K562 (cell line): Measurements from ENCODE around the gene CNKSR2. TPM values are rescaled to one million over a fixed set of nuclear protein-coding genes. Genes with fewer than 3 reads are reported as not detected.

Source experiments
- ATAC-seq: fragments of 200-7000 bp; cut with Tn5 transposase; 3 replicates; pipeline ENCODE4 v1.9.1; 2020; ENCODE audit warnings: moderate library complexity
- BruUV-seq: library from RNA; stranded (reverse); fragments of 400-500 nt; replicated peaks from 2 replicates; lab custom pipeline; 2021; lab: Mats Ljungman, UMichigan
- CTCF ChIA-PET: fragments of 300-600 bp; formaldehyde crosslinking; extraction: SDS; loops from one replicate; lab custom pipeline; 2021; ENCODE audit warnings: low intra/inter-chr PET ratio; lab: Yijun Ruan, JAX
- POLR2A ChIA-PET: fragments of 300-600, 350-650 bp; sonication (Branson Sonifier 250); formaldehyde crosslinking; extraction: SDS; loops from one replicate; lab custom pipeline; 2021; ENCODE audit warnings: antibody characterized with exemption, inconsistent platforms; lab: Yijun Ruan, JAX
- DNase-seq, 4 experiments: peaks; one replicate each; pipeline versions ENCODE4 v3.0.0 to v3.0.0-alpha.2; 2011 to 2018; ENCODE audit warnings: low spot score in 3 of 4, mixed read lengths in 3 of 4; ENCODE audit errors: extremely low read depth in 1 of 4
- FAIRE-seq: peaks from 2 replicates; lab custom pipeline; 2011; peaks lifted over from hg19 to GRCh38; lab: Jason Lieb, UNC
- H2AFZ ChIP-seq: 2 replicates; pipeline ENCODE4 v1.6.0; 2011; ENCODE audit warnings: low read depth, low read length, control low read depth, inconsistent platforms
- H3K27ac ChIP-seq: fragments of 200-600 bp; 3 replicates; pipeline ENCODE4 v1.8.0; 2011; ENCODE audit warnings: low read depth, mild to moderate bottlenecking, control low read depth, inconsistent platforms, low read length, moderate library complexity, mixed read lengths; ENCODE audit errors: extremely low read depth
- H3K27me3 ChIP-seq, 2 experiments: fragments of 300-600 bp in 1 of 2; 2 replicates in 1 of 2; 3 replicates in 1 of 2; pipeline versions ENCODE4 v1.6.0 to v1.8.0; 2011; ENCODE audit warnings: inconsistent platforms in 2 of 2, low read length in 2 of 2, mild to moderate bottlenecking in 1 of 2, mixed read lengths in 1 of 2, moderate library complexity in 1 of 2; ENCODE audit not compliant: control insufficient read depth in 2 of 2, insufficient read depth in 2 of 2
- H3K36me3 ChIP-seq: fragments of 300-600 bp; 3 replicates; pipeline ENCODE4 v1.8.0; 2011; ENCODE audit warnings: mild to moderate bottlenecking, low read length, inconsistent platforms; ENCODE audit not compliant: control insufficient read depth, insufficient read depth
- H3K4me1 ChIP-seq, 2 experiments: fragments of 200-600 bp in 1 of 2; replicated peaks in 1 of 2; 2 replicates in 1 of 2; 3 replicates in 1 of 2; pipeline versions ENCODE4 v1.5.1 to v1.8.0; 2011; ENCODE audit warnings: inconsistent platforms in 2 of 2, low read length in 2 of 2, mild to moderate bottlenecking in 1 of 2, mixed read lengths in 1 of 2, moderate library complexity in 1 of 2; ENCODE audit not compliant: control insufficient read depth in 2 of 2, insufficient read depth in 2 of 2
- H3K4me2 ChIP-seq: 2 replicates; pipeline ENCODE4 v1.6.1; 2011; ENCODE audit warnings: low read length, control low read depth, inconsistent platforms, mixed read lengths; ENCODE audit not compliant: insufficient read depth
- H3K4me3 ChIP-seq: fragments of 200-600 bp; sonication (generic), shearing (Covaris generic); 2 replicates; pipeline ENCODE4 v1.5.1; 2016; ENCODE audit warnings: control low read depth, inconsistent platforms
- H3K79me2 ChIP-seq: fragments of 200-600 bp; 3 replicates; pipeline ENCODE4 v1.8.0; 2011; ENCODE audit warnings: low read length, inconsistent platforms; ENCODE audit not compliant: control insufficient read depth, insufficient read depth
- H3K9ac ChIP-seq, 2 experiments: 2 replicates each; pipeline versions ENCODE4 v1.6.0 to v1.6.1; 2011; ENCODE audit warnings: low read depth in 2 of 2, low read length in 2 of 2, control low read depth in 1 of 2, inconsistent platforms in 1 of 2, mild to moderate bottlenecking in 1 of 2, mixed read lengths in 1 of 2; ENCODE audit not compliant: insufficient read depth in 1 of 2
- H3K9me1 ChIP-seq: one replicate; pipeline ENCODE4 v1.6.0; 2011; ENCODE audit warnings: inconsistent platforms, mild to moderate bottlenecking, low read length, moderate library complexity; ENCODE audit not compliant: control insufficient read depth, insufficient read depth
- H3K9me3 ChIP-seq: replicated peaks from 2 replicates; pipeline ENCODE4 v1.5.1; 2011; ENCODE audit warnings: low read depth, low read length, inconsistent platforms; ENCODE audit not compliant: control insufficient read depth, insufficient read depth
- H4K20me1 ChIP-seq: replicated peaks from 2 replicates; pipeline ENCODE4 v1.6.1; 2011; ENCODE audit warnings: low read length, inconsistent platforms, mixed read lengths; ENCODE audit not compliant: control insufficient read depth, insufficient read depth
- SRSF1 ChIP-seq: fragments of 200-400 bp; formaldehyde crosslinking; IDR thresholded peaks from 2 replicates; pipeline ENCODE4 v1.6.1; 2017; ENCODE audit warnings: mild to moderate bottlenecking, low read depth, low read length, moderate library complexity
- ZNF165 ChIP-seq: fragments of 250-450 bp; sonication (Bioruptor Pico); IDR thresholded peaks from 2 replicates; pipeline ENCODE4 v1.4.0; 2020; ENCODE audit warnings: borderline replicate concordance
- WGBS: fragments of 100-300 bp; shearing (Covaris generic); methylation state at CpG from one replicate; pipeline ENCODE4 v1.1.6; 2016; ENCODE audit warnings: low coverage, mixed read lengths; ENCODE audit not compliant: insufficient coverage; ENCODE audit errors: missing lambda C conversion rate; 5-methylcytosine and 5-hydroxymethylcytosine counted together
- in situ Hi-C: fragments of 300-500 bp; cut with MboI; formaldehyde crosslinking; loops from 4 replicates; pipeline ENCODE4 v1.15.0; 2018; ENCODE audit warnings: inconsistent platforms, mixed read lengths
- intact Hi-C: fragments of 100-400 bp; cut with micrococcal nuclease; formaldehyde crosslinking; loops from 2 replicates; pipeline ENCODE4 v1.14.2; 2022
- polyA plus RNA-seq, 8 experiments: library from polyadenylated mRNA; depleted of rRNA in 4 of 8; stranded (reverse) in 5 of 8; unstranded in 3 of 8; fragments of >200 nt; fragmentation: Nextera tagmentation in 2 of 8; fragmentation: Illumina TruSeq in 1 of 8; extraction: Ambion mirVana in 2 of 8; extraction: Trizol in 1 of 8; gene quantifications; 2 replicates each; pipeline versions ENCODE4 v1.2.1 to v1.2.3, GENCODE V29; 2011 to 2014; ENCODE audit warnings: inconsistent platforms in 1 of 8, missing spikeins in 1 of 8
- total RNA-seq, 7 experiments: library from RNA; depleted of rRNA in 6 of 7; stranded (reverse); fragments of >200 nt in 6 of 7; fragmentation: Illumina TruSeq in 2 of 7; extraction: Trizol in 2 of 7; gene quantifications; 2 replicates each; pipeline versions ENCODE4 v1.2.1 to v1.2.3, GENCODE V29; 2011 to 2021; ENCODE audit warnings: low replicate concordance in 1 of 7
- TF ChIP-seq, protein P1 (sequence below): fragments of 150-350 bp; IDR thresholded peaks from 2 replicates; pipeline ENCODE4 v1.6.1; 2014; ENCODE audit warnings: low read depth, mild to moderate bottlenecking, low read length, borderline replicate concordance
- TF ChIP-seq, protein P2 (sequence below): sonication (generic); IDR thresholded peaks from 2 replicates; pipeline ENCODE4 v1.6.1; 2016
- TF ChIP-seq, protein P3 (sequence below): sonication (generic); formaldehyde crosslinking; IDR thresholded peaks from 2 replicates; pipeline ENCODE4 v1.8.1; 2023; ENCODE audit warnings: mild to moderate bottlenecking, missing genetic modification reagents, moderate library complexity

Gene CNKSR2
- total and polyA plus RNA-seq, 9 of the 15 experiments (the other 6 are each of a cell fraction or from before 2014, with no cell fraction given) = not detected

DNA sequence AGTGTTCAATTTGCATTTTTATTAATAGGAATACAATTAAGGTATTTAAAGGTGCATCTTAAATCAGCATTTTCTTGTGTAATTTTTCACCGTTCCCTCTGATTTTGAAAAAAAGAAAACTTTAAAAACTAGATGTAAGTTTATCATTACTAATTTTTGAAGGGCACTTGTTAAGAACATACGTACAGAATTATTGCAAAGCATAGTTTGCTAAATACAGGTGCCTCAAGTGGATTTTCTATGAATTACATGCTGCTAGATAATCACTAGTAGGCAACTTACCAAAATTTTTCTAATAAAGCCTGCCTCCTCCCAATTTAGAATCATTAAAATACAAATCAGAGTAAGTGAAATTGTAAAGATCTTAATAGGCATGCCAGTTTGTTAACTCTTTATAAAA is 8.5 kb downstream of the CNKSR2 start:
- Histone ChIP-seq H3K4me3 (no peak overlapping the region), H3K4me2 (no peak overlapping the region), H3K27me3 (no peaks in the 10 kb centered on the region), H3K27ac (no peak overlapping the region), H2AFZ (no peak overlapping the region), H3K4me1 (no peaks in the 10 kb centered on the region), H3K9me1 (no peaks in the 10 kb centered on the region), H4K20me1 (no peaks in the 10 kb centered on the region), H3K9ac (no peak overlapping the region), H3K9me3 (no peaks in the 10 kb centered on the region), H3K79me2 (no peaks in the 10 kb centered on the region), H3K36me3 (no peaks in the 10 kb centered on the region)
- in situ Hi-C loops = no loop called here
- no peak for DNase-seq
- BruUV-seq = no TSS peak
- intact Hi-C loops = no loop called here
- 0% methylated on average over 2 of the region's 2 CpGs for WGBS
- no peak for FAIRE-seq
- ATAC-seq = no peak
- POLR2A ChIA-PET = no interaction called here
- CTCF ChIA-PET = no interaction called here
- TF ChIP-seq, protein P1, sequence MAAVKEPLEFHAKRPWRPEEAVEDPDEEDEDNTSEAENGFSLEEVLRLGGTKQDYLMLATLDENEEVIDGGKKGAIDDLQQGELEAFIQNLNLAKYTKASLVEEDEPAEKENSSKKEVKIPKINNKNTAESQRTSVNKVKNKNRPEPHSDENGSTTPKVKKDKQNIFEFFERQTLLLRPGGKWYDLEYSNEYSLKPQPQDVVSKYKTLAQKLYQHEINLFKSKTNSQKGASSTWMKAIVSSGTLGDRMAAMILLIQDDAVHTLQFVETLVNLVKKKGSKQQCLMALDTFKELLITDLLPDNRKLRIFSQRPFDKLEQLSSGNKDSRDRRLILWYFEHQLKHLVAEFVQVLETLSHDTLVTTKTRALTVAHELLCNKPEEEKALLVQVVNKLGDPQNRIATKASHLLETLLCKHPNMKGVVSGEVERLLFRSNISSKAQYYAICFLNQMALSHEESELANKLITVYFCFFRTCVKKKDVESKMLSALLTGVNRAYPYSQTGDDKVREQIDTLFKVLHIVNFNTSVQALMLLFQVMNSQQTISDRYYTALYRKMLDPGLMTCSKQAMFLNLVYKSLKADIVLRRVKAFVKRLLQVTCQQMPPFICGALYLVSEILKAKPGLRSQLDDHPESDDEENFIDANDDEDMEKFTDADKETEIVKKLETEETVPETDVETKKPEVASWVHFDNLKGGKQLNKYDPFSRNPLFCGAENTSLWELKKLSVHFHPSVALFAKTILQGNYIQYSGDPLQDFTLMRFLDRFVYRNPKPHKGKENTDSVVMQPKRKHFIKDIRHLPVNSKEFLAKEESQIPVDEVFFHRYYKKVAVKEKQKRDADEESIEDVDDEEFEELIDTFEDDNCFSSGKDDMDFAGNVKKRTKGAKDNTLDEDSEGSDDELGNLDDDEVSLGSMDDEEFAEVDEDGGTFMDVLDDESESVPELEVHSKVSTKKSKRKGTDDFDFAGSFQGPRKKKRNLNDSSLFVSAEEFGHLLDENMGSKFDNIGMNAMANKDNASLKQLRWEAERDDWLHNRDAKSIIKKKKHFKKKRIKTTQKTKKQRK = no peak
- TF ChIP-seq, protein P2, sequence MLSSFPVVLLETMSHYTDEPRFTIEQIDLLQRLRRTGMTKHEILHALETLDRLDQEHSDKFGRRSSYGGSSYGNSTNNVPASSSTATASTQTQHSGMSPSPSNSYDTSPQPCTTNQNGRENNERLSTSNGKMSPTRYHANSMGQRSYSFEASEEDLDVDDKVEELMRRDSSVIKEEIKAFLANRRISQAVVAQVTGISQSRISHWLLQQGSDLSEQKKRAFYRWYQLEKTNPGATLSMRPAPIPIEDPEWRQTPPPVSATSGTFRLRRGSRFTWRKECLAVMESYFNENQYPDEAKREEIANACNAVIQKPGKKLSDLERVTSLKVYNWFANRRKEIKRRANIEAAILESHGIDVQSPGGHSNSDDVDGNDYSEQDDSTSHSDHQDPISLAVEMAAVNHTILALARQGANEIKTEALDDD = no peak
- TF ChIP-seq ZNF165 (no peak), SRSF1 (no peak)
- TF ChIP-seq, protein P3, sequence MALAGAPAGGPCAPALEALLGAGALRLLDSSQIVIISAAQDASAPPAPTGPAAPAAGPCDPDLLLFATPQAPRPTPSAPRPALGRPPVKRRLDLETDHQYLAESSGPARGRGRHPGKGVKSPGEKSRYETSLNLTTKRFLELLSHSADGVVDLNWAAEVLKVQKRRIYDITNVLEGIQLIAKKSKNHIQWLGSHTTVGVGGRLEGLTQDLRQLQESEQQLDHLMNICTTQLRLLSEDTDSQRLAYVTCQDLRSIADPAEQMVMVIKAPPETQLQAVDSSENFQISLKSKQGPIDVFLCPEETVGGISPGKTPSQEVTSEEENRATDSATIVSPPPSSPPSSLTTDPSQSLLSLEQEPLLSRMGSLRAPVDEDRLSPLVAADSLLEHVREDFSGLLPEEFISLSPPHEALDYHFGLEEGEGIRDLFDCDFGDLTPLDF = no peak
